DND-41 (cell line): ENCODE measurements around the gene NOX5.

Experiments
- ATAC-seq: fragments of 200-7000 bp; cut with Tn5 transposase; 3 replicates; pipeline ENCODE4 v1.9.1; 2021; ENCODE audit warnings: low read depth; ENCODE audit not compliant: insufficient read depth
- DNase-seq: peaks from one replicate; pipeline ENCODE4 v3.0.0-alpha.2; 2020
- H2AFZ ChIP-seq: 2 replicates; pipeline ENCODE4 v1.6.0; 2012; ENCODE audit warnings: low read depth, low read length
- H3K27ac ChIP-seq: 2 replicates; pipeline ENCODE4 v1.5.1; 2012; ENCODE audit warnings: low read length, inconsistent platforms
- H3K27me3 ChIP-seq: fragments of 200-600 bp; sonication (generic); 2 replicates; pipeline ENCODE4 v1.6.0; 2012; ENCODE audit warnings: low read length, mild to moderate bottlenecking, inconsistent platforms; ENCODE audit not compliant: insufficient read depth, poor library complexity
- H3K36me3 ChIP-seq: 2 replicates; pipeline ENCODE4 v1.5.1; 2012; ENCODE audit warnings: low read length, inconsistent platforms; ENCODE audit not compliant: insufficient read depth
- H3K4me1 ChIP-seq: 2 replicates; pipeline ENCODE4 v1.5.1; 2012; ENCODE audit warnings: mild to moderate bottlenecking, low read length; ENCODE audit not compliant: insufficient read depth
- H3K4me2 ChIP-seq: 2 replicates; pipeline ENCODE4 v1.6.0; 2012; ENCODE audit warnings: mild to moderate bottlenecking, moderate library complexity, low read length, inconsistent platforms; ENCODE audit not compliant: insufficient read depth
- H3K4me3 ChIP-seq, 2 experiments: fragments of 200-600 bp in 1 of 2; shearing (Covaris generic) in 1 of 2; 2 replicates each; pipeline ENCODE4 v1.5.1; 2012 to 2016; ENCODE audit warnings: inconsistent platforms in 2 of 2, low read length in 2 of 2, mild to moderate bottlenecking in 2 of 2, low read depth in 1 of 2, moderate library complexity in 1 of 2
- H3K79me2 ChIP-seq: 2 replicates; pipeline ENCODE4 v1.6.0; 2012; ENCODE audit warnings: low read length, inconsistent platforms; ENCODE audit not compliant: insufficient read depth
- H3K9ac ChIP-seq: 2 replicates; pipeline ENCODE4 v1.6.0; 2012; ENCODE audit warnings: low read depth, mild to moderate bottlenecking, inconsistent platforms, low read length, moderate library complexity
- H3K9me3 ChIP-seq: 2 replicates; pipeline ENCODE4 v1.5.1; 2012; ENCODE audit warnings: low read length, moderate library complexity, mild to moderate bottlenecking, inconsistent platforms; ENCODE audit not compliant: insufficient read depth, severe bottlenecking
- H4K20me1 ChIP-seq: 2 replicates; pipeline ENCODE4 v1.6.0; 2012; ENCODE audit warnings: low read length; ENCODE audit not compliant: insufficient read depth
- EZH2 ChIP-seq: IDR thresholded peaks from 3 replicates; pipeline ENCODE4 v1.6.1; 2012; ENCODE audit warnings: borderline replicate concordance, low read depth, mild to moderate bottlenecking, moderate library complexity, low read length, inconsistent platforms; ENCODE audit not compliant: severe bottlenecking
- TF ChIP-seq, protein P1 (sequence below): IDR thresholded peaks from 2 replicates; pipeline ENCODE4 v1.5.1; 2012; ENCODE audit warnings: borderline replicate concordance, low read length, moderate library complexity, mild to moderate bottlenecking; ENCODE audit not compliant: poor library complexity, severe bottlenecking; ENCODE audit errors: extremely low read depth

The NOX5 gene

GRCh38 chr15:69076756-69077155 is 62.3 kb downstream of the NOX5 start:
- H4K20me1 ChIP-seq = no peaks in the 10 kb centered on the region
- H3K79me2 ChIP-seq = no peaks in the 10 kb centered on the region
- TF ChIP-seq, protein P1, sequence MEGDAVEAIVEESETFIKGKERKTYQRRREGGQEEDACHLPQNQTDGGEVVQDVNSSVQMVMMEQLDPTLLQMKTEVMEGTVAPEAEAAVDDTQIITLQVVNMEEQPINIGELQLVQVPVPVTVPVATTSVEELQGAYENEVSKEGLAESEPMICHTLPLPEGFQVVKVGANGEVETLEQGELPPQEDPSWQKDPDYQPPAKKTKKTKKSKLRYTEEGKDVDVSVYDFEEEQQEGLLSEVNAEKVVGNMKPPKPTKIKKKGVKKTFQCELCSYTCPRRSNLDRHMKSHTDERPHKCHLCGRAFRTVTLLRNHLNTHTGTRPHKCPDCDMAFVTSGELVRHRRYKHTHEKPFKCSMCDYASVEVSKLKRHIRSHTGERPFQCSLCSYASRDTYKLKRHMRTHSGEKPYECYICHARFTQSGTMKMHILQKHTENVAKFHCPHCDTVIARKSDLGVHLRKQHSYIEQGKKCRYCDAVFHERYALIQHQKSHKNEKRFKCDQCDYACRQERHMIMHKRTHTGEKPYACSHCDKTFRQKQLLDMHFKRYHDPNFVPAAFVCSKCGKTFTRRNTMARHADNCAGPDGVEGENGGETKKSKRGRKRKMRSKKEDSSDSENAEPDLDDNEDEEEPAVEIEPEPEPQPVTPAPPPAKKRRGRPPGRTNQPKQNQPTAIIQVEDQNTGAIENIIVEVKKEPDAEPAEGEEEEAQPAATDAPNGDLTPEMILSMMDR = no peak
- TF ChIP-seq EZH2 = no peak
- H3K4me1 ChIP-seq = no peaks in the 10 kb centered on the region
- H3K27me3 ChIP-seq = peaks cover 16% of the 10 kb centered on the region
- H3K9ac ChIP-seq = no peak overlapping the region
- H3K27ac ChIP-seq = no peak overlapping the region
- H3K9me3 ChIP-seq = no peaks in the 10 kb centered on the region
- H2AFZ ChIP-seq = no peak overlapping the region
- ATAC-seq (no peak), DNase-seq (no peak)
- no peaks in the 10 kb centered on the region for H3K36me3 ChIP-seq
- no peak overlapping the region for H3K4me2 ChIP-seq
- no peak overlapping the region for H3K4me3 ChIP-seq

- no peak overlapping the region for H2AFZ ChIP-seq
- ATAC-seq = no peak
- no peaks in the 10 kb centered on the region for H3K9me3 ChIP-seq
- peaks cover 27% of the 10 kb centered on the region for H3K27me3 ChIP-seq
- no peak overlapping the region for H3K4me2 ChIP-seq
- TF ChIP-seq EZH2 = no peak
- H3K36me3 ChIP-seq = no peaks in the 10 kb centered on the region
- no peak for DNase-seq
- H3K27ac ChIP-seq = no peak overlapping the region
- H4K20me1 ChIP-seq = no peaks in the 10 kb centered on the region
- no peaks in the 10 kb centered on the region for H3K79me2 ChIP-seq
- H3K4me1 ChIP-seq = no peaks in the 10 kb centered on the region
- no peak overlapping the region for H3K4me3 ChIP-seq
- H3K9ac ChIP-seq = no peak overlapping the region
Measured at GRCh38 chr15:69078638-69079037, 64.1 kb downstream of the NOX5 start.

GRCh38 chr15:69080295-69081248 is 66.1 kb downstream of the NOX5 start:
- Histone ChIP-seq H3K79me2 (no peaks in the 10 kb centered on the region), H2AFZ (no peak overlapping the region), H3K27ac (no peak overlapping the region), H3K27me3 (peaks cover 39% of the 10 kb centered on the region), H3K36me3 (no peaks in the 10 kb centered on the region), H3K9ac (no peak overlapping the region), H3K4me2 (no peak overlapping the region), H4K20me1 (no peaks in the 10 kb centered on the region), H3K4me1 (no peaks in the 10 kb centered on the region), H3K9me3 (no peaks in the 10 kb centered on the region), H3K4me3 (no peak overlapping the region)
- ATAC-seq (no peak), DNase-seq (no peak)
- no peak for TF ChIP-seq EZH2
- TF ChIP-seq, protein P1 = no peak

GRCh38 chr15:69081310-69082004 is 67.0 kb downstream of the NOX5 start:
- H3K79me2 ChIP-seq = no peaks in the 10 kb centered on the region
- H3K4me1 ChIP-seq = no peaks in the 10 kb centered on the region
- DNase-seq (no peak), ATAC-seq (no peak)
- H3K27me3 ChIP-seq = peaks cover 39% of the 10 kb centered on the region
- no peak overlapping the region for H2AFZ ChIP-seq
- H3K27ac ChIP-seq = no peak overlapping the region
- H3K4me3 ChIP-seq = no peak overlapping the region
- no peak overlapping the region for H3K4me2 ChIP-seq
- TF ChIP-seq EZH2 = no peak
- H3K9ac ChIP-seq = no peak overlapping the region
- H4K20me1 ChIP-seq = no peaks in the 10 kb centered on the region
- no peaks in the 10 kb centered on the region for H3K9me3 ChIP-seq
- H3K36me3 ChIP-seq = no peaks in the 10 kb centered on the region
